SJCRH30 (cell line): ENCODE results near the gene THSD4. TPM values are rescaled to one million over a fixed set of nuclear protein-coding genes. Genes with fewer than 3 reads are reported as not detected.
"Not testable (repeated sequence)": the region's sequence is repeated elsewhere in the genome, so short reads cannot be mapped to it uniquely, and the experiment has no call there.

Experiments used
- DNase-seq, 2 experiments: peaks; one replicate each; pipeline ENCODE4 v3.0.0-alpha.2; 2015 to 2020
- H3K27ac ChIP-seq: fragments of 250-450 bp; sonication (Bioruptor Pico); 2 replicates; pipeline ENCODE4 v1.5.1; 2020; ENCODE audit warnings: mild to moderate bottlenecking, moderate library complexity
- H3K27me3 ChIP-seq: fragments of 250-450 bp; sonication (Bioruptor Pico); 2 replicates; pipeline ENCODE4 v1.5.1; 2020; ENCODE audit warnings: mild to moderate bottlenecking, moderate library complexity
- H3K36me3 ChIP-seq: fragments of 250-450 bp; sonication (Bioruptor Pico); 2 replicates; pipeline ENCODE4 v1.5.1; 2020; ENCODE audit warnings: mild to moderate bottlenecking, moderate library complexity
- H3K4me1 ChIP-seq: fragments of 250-450 bp; sonication (Bioruptor Pico); 2 replicates; pipeline ENCODE4 v1.5.1; 2020; ENCODE audit warnings: mild to moderate bottlenecking, moderate library complexity
- H3K4me3 ChIP-seq: fragments of 250-450 bp; sonication (Bioruptor Pico); 2 replicates; pipeline ENCODE4 v1.5.1; 2020; ENCODE audit warnings: mild to moderate bottlenecking, moderate library complexity
- H3K9me3 ChIP-seq: fragments of 250-450 bp; sonication (Bioruptor Pico); replicated peaks from 2 replicates; pipeline ENCODE4 v1.5.1; 2020; ENCODE audit warnings: mild to moderate bottlenecking, moderate library complexity
- total RNA-seq: library from RNA; depleted of rRNA; stranded (reverse); fragments of >200 nt; shearing (Covaris generic); gene quantifications from 2 replicates; pipeline ENCODE4 v1.2.3, GENCODE V29; 2014

The THSD4 gene
- total RNA-seq, 1 experiment from 2014 or later: 20.7 TPM

GRCh38 chr15:71391421-71392088, 276.3 kb downstream of the THSD4 start:
- peaks cover 14% of the 10 kb centered on the region for H3K4me1 ChIP-seq
- no peaks in the 10 kb centered on the region for H3K36me3 ChIP-seq
- no peak for DNase-seq
- no peak overlapping the region for H3K4me3 ChIP-seq
- H3K27me3 ChIP-seq: no peaks in the 10 kb centered on the region
- no peaks in the 10 kb centered on the region for H3K9me3 ChIP-seq
- no peak overlapping the region for H3K27ac ChIP-seq

DNA sequence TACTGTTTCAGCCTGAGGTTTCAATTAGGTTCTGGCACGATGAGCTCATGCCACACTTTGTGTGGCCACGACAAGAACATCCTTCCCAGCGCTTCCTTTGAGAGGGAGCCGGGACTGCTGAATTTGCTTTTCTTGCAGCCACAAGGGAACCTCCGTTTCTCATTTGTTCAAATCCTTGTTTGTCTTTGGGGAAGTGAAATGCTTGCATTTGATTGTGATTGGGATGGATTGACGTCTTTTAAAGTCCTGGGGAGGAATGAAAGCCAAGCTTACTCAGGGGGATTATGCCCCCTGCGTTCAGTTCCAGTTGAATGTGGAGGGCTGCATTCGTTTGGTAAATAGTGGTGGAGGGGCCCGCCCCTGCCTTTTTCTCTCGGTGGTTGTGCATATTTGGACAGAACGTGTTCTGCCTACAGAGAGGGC, 277.6 kb downstream of the THSD4 start:
- H3K4me1 ChIP-seq: peaks cover 11% of the 10 kb centered on the region
- no peak overlapping the region for H3K4me3 ChIP-seq
- H3K9me3 ChIP-seq: no peaks in the 10 kb centered on the region
- no peaks in the 10 kb centered on the region for H3K36me3 ChIP-seq
- no peak for DNase-seq
- no peaks in the 10 kb centered on the region for H3K27me3 ChIP-seq
- no peak overlapping the region for H3K27ac ChIP-seq

- no peak overlapping the region for H3K27ac ChIP-seq
- H3K27me3 ChIP-seq: no peaks in the 10 kb centered on the region
- no peaks in the 10 kb centered on the region for H3K36me3 ChIP-seq
- H3K4me3 ChIP-seq: no peak overlapping the region
- H3K9me3 ChIP-seq: no peaks in the 10 kb centered on the region
- peaks cover 8% of the 10 kb centered on the region for H3K4me1 ChIP-seq
- DNase-seq: no peak
These were observed 278.1 kb downstream of the THSD4 start for GRCh38 chr15:71393383-71393782.

- H3K27me3 ChIP-seq: no peaks in the 10 kb centered on the region
- H3K36me3 ChIP-seq: no peaks in the 10 kb centered on the region
- no peak overlapping the region for H3K4me3 ChIP-seq
- H3K4me1 ChIP-seq: no peaks in the 10 kb centered on the region
- DNase-seq: no peak
- 0 out of 2 replicates have a peak, but pooled peaks cover 2% of the 10 kb centered on the region for H3K9me3 ChIP-seq
- no peak overlapping the region for H3K27ac ChIP-seq
These were observed 281.4 kb downstream of the THSD4 start for GRCh38 chr15:71396536-71397125.

- no peaks in the 10 kb centered on the region for H3K27me3 ChIP-seq
- no peak overlapping the region for H3K27ac ChIP-seq
- no peaks in the 10 kb centered on the region for H3K4me1 ChIP-seq
- 0 out of 2 replicates have a peak, but pooled peaks cover 3% of the 10 kb centered on the region for H3K9me3 ChIP-seq
- H3K36me3 ChIP-seq: no peaks in the 10 kb centered on the region
- no peak overlapping the region for H3K4me3 ChIP-seq
- DNase-seq: no peak
These were observed 282.1 kb downstream of the THSD4 start for GRCh38 chr15:71397377-71397776.

GRCh38 chr15:71400294-71400693, 285.0 kb downstream of the THSD4 start:
- DNase-seq: no peak

GRCh38 chr15:71401728-71402127, 286.5 kb downstream of the THSD4 start:
- DNase-seq, H3K9me3 ChIP-seq, H3K27me3 ChIP-seq, H3K36me3 ChIP-seq, H3K4me1 ChIP-seq, H3K27ac ChIP-seq, H3K4me3 ChIP-seq: not testable (repeated sequence)

More at GRCh38 chr15:71400294-71400693, 285.0 kb downstream of the THSD4 start:
- Histone ChIP-seq H3K4me1 (no peaks in the 10 kb centered on the region), H3K36me3 (no peaks in the 10 kb centered on the region), H3K9me3 (0 out of 2 replicates have a peak, but pooled peaks cover 5% of the 10 kb centered on the region), H3K27ac (no peak overlapping the region), H3K4me3 (no peak overlapping the region), H3K27me3 (no peaks in the 10 kb centered on the region)

DNA sequence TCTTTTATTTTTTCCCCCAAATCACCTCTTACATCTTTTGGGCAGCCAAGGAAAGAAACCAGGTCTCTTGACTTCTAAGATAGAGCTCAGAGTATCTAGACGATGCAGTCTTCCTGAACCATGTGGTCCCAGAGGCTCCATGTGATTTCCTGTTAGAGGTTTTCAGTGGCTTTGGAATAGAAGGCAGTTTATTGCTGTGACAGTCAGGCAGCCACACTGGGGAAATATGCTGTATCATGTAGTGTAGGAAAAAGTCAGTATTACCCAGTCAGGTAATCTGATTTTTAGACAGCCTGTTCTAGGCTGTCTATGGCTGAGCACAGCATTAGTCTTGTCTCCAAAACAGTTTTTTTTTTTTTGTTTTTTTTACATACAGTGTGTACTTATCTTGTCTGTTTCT, 294.3 kb downstream of the THSD4 start:
- Histone ChIP-seq H3K27ac (no peak overlapping the region), H3K4me3 (no peak overlapping the region), H3K4me1 (no peaks in the 10 kb centered on the region), H3K9me3 (0 out of 2 replicates have a peak, but pooled peaks cover under 1% of the 10 kb centered on the region), H3K27me3 (no peaks in the 10 kb centered on the region), H3K36me3 (no peaks in the 10 kb centered on the region)
- no peak for DNase-seq

DNA sequence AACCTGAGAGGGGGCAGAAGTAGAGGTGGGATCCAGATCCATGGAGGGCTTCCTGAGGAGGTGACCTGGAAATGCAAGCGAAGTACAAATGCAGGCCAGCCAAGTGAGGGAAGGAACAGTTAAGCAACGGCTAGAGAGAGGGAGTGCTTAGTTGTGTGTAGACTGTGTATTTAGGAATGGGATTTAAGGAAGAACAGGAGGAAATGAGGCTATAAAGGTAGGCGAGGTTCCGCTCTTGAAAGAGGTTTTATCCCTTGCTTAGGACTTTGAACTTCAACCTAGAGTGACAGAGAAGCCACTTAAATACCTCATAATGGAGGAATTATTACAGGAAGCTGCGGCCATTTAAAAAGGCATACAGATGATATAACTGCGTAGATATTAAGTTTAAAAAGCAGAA, 295.1 kb downstream of the THSD4 start:
- no peaks in the 10 kb centered on the region for H3K27me3 ChIP-seq
- no peaks in the 10 kb centered on the region for H3K9me3 ChIP-seq
- DNase-seq: no peak
- H3K4me3 ChIP-seq: no peak overlapping the region
- H3K36me3 ChIP-seq: no peaks in the 10 kb centered on the region
- no peak overlapping the region for H3K27ac ChIP-seq
- no peaks in the 10 kb centered on the region for H3K4me1 ChIP-seq

GRCh38 chr15:71411538-71412482, 296.5 kb downstream of the THSD4 start:
- no peak overlapping the region for H3K4me3 ChIP-seq
- H3K27ac ChIP-seq: no peak overlapping the region
- H3K4me1 ChIP-seq: no peaks in the 10 kb centered on the region
- H3K9me3 ChIP-seq: no peaks in the 10 kb centered on the region
- no peak for DNase-seq
- no peaks in the 10 kb centered on the region for H3K27me3 ChIP-seq
- H3K36me3 ChIP-seq: no peaks in the 10 kb centered on the region

DNA sequence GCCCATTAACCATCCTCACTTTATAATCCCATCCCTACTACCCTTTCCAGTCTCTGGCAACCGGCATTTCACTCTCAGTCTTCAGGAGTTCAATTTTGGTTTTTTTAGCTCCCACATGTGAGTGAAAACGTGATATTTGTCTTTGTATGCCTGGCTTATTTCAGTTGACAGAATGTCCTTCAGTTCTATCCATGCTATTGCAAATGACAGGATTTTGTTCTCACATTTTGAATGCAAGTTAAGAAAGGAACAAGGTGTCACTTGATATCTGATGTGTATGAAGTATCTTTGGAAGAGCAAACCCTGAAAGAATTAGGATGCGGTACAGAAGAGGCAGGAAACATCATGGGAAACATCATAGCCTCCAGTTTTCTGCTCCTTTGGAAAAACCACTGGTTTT, 298.1 kb downstream of the THSD4 start:
- no peaks in the 10 kb centered on the region for H3K36me3 ChIP-seq
- no peak for DNase-seq
- no peak overlapping the region for H3K27ac ChIP-seq
- no peak overlapping the region for H3K4me3 ChIP-seq
- no peaks in the 10 kb centered on the region for H3K4me1 ChIP-seq
- H3K9me3 ChIP-seq: no peaks in the 10 kb centered on the region
- no peaks in the 10 kb centered on the region for H3K27me3 ChIP-seq

DNA sequence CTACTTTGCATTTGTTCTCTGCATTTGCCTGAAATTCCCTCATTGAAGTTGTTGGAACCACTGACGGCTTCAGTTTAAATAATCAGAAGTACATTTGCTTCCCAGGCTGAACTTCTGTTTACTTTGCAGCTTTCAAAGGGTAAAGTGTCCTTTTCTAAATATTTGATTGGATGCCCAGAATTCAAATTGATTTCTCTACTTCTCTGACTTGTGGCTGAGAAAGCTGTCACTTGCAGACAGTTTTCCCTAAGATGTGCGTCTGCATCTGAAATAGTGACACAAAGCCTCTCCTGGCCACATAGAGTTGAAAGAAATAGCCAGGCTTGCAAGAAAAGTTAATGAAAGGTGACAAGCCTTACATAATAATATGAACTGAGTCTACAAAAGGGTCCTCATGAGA, 299.6 kb downstream of the THSD4 start:
- Histone ChIP-seq H3K9me3 (no peaks in the 10 kb centered on the region), H3K4me1 (no peaks in the 10 kb centered on the region), H3K36me3 (no peaks in the 10 kb centered on the region), H3K27ac (no peak overlapping the region), H3K4me3 (no peak overlapping the region), H3K27me3 (no peaks in the 10 kb centered on the region)
- no peak for DNase-seq

GRCh38 chr15:71422530-71423259, 307.4 kb downstream of the THSD4 start:
- Histone ChIP-seq H3K27me3 (no peaks in the 10 kb centered on the region), H3K27ac (no peak overlapping the region), H3K4me3 (no peak overlapping the region), H3K36me3 (no peaks in the 10 kb centered on the region), H3K9me3 (no peaks in the 10 kb centered on the region), H3K4me1 (no peaks in the 10 kb centered on the region)
- DNase-seq: no peak

- H3K27me3 ChIP-seq: no peaks in the 10 kb centered on the region
- DNase-seq: no peak
- no peaks in the 10 kb centered on the region for H3K9me3 ChIP-seq
- H3K4me1 ChIP-seq: no peaks in the 10 kb centered on the region
- H3K4me3 ChIP-seq: no peak overlapping the region
- H3K36me3 ChIP-seq: no peaks in the 10 kb centered on the region
- no peak overlapping the region for H3K27ac ChIP-seq
These were observed 309.5 kb downstream of the THSD4 start for GRCh38 chr15:71424765-71425164.
